HPDE6-E6E7 (cell line): ENCODE data around the gene HNF1B.
A peak's percentile ranks its signal among the peaks of the same experiment; 100 is the strongest.

Experiments
- DNase-seq: peaks from one replicate; pipeline ENCODE4 v3.0.0; 2011; ENCODE audit warnings: missing footprints; ENCODE audit errors: extremely low spot score

The HNF1B gene

GRCh38 chr17:37735165-37735564 lies 9.7 kb downstream of the HNF1B start:
- DNase-seq = no peak

DNA sequence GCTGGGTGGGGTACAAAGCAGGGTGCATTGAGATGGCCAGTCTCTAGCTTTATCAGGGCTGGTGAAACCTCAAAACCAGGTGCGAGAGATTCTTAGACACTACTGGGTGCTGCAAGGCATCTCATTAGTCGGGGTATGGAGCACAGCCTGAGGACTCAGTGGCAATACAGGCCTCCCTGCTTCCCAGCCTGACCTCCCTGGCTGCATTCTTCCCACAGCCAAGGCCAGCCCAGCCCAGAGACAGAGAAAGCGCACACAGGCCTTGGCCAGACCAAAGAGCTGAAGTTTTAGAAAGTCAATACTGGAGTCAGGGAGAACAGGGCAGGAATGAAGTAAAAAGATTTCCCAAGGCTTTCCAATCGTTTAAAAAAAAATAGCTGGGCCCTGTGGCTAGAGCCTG lies 12.5 kb downstream of the HNF1B start:
- DNase-seq = no peak

DNA sequence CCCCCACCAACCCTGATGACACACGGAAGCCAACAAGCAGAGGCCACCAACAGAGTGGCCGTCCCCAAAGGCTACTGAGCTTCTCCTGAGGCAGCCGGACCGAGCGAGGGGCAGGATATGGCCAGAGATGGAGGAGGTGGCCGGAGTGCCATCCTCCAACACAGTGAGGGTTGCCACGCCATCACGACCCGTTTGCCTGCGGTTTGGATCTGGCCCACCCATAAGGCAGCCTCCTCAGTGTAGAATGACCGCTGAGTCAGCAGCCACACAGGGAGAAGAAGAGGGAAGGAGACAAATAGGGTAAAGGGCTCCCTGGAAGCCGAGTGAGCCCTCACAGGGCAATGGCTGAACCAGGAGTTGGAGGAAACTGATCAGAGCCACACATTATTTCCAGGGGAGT lies 13.8 kb downstream of the HNF1B start:
- DNase-seq = no peak

DNA sequence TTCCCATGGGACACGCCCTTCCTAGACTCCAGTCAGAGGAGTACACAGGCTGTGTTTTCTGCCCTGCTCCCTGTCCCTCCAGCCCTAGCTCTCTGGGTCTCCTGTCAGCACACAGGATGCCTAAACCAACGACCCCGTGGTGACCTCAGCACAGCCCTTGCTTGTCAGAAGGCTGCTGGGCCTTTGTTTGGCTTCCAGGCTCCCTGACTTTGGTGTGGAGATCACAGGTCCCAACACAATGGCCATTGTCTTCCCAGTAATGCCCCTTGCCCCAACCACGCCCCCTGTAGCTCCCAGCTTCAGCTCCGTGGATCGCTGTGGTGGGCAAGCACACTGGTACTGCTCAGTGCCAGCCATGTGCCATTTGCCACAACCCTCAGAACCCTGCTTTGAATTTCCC lies 15.0 kb downstream of the HNF1B start:
- DNase-seq = no peak

- no peak for DNase-seq
These were observed 17.8 kb downstream of the HNF1B start for GRCh38 chr17:37726891-37727675.

GRCh38 chr17:37726248-37726647 lies 18.6 kb downstream of the HNF1B start:
- DNase-seq = no peak

- DNase-seq = no peak
These were observed 19.2 kb downstream of the HNF1B start for GRCh38 chr17:37725601-37726146.

GRCh38 chr17:37725021-37725595 lies 19.8 kb downstream of the HNF1B start:
- no peak for DNase-seq

- no peak for DNase-seq
These were observed 23.9 kb downstream of the HNF1B start for GRCh38 chr17:37720989-37721388.

DNA sequence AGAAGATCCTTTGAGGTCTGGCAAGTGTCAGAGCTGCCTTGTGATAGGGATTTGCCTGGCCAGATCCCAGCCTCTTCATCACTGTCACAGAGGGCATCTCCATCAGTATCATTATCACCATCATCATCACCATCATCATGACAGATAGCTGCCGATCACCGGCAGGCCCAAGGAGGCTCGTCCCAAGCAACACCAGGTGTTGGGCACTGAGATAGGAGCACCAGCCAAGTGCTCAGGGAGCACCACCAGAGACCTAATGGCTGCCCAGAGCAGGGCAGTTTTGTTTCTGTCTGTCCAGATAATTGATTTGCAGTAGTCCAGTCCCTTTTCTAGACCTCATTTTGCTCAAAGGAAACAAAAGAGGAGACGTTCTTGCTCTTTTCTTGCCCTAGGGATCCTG lies 25.0 kb downstream of the HNF1B start:
- DNase-seq = no peak

DNA sequence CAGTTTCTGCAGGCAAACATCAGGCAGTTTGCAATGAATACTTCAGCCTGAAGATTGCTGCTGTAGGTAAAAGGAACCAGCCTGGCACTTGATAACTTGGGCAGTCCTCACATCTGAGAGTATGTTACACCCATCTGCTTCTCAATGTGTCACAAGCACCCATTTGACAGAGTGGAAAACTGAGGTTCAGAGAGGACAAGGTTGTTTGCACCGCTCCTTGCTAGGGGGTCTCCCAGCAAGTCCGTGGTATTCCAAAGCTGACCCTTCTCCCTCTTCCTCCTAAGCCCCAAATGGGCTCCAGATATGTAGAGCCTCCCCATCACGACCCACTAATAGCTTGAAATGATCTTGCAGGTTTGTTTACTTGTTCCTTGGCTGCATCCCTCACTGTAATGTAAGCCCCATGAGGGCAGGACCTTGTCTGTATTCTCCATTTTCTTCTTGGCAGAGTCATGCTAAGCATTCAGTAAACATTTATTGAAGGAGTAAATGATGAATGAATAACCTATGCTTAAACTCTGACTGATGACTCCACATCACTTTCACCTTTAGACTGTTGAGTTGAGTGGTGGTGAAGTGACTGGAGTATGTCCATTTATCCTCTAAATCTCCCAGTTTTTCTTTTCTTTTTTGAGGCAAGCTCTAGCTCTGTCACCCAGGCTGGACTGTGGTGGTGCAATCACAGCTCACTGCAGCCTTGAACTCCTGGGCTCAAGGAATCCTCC lies 26.4 kb downstream of the HNF1B start:
- no peak for DNase-seq

DNA sequence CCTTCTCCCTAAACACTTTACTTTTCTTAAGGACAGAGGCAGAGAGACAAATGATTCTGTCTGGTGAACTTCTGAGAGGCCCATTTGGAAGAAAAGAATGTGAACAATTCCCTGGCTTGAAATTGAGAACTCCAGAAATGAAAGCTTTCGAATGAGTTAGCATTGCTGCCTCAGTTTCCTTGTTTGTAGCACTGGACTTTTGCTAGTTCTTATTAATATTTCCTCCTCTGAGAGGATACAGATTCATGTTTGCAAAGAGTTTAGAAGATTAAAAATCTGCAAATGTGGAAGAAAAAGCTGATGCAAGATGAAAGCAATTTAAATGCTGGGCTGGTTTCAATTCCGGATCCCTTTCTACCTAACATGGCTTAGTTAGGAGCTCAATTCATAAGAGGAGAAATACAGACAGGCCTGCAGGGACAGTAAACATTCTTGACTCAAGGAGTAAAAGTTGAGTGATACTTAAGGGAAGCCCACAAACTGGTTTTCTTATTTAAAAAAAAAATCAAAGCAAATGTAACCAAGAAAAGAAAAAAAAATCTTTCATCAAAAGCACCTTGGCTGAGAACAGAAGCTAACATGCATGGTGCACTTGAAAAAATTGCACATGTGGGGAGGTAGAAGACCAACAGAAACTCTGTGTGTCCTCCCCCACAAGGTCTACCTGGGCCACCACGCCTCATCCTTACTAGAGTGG lies 27.1 kb downstream of the HNF1B start:
- no peak for DNase-seq

- DNase-seq = no peak
These were observed 30.0 kb downstream of the HNF1B start for GRCh38 chr17:37714897-37715296.

- DNase-seq = no peak
These were observed 31.2 kb downstream of the HNF1B start for GRCh38 chr17:37713624-37714023.

DNA sequence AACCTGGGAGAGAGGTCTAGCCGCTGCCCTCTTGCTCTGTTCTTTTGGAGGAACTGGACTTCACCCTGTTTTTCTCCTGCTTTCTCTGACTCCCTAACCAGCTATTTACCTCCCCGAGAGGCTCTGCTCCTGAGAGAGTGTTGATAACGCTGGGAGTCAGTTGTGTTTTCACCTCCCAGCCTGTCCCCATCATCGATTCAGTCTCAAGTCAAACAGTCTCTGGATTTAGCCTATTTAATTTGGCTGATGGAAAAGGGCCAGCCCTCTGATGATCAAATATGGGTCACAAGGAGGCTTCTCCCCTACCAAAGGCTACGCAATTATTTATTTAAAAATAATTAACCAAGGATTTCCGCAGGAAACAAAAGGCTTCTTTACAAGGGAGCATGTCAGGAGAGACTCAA lies 31.8 kb downstream of the HNF1B start:
- no peak for DNase-seq

- no peak for DNase-seq
These were observed 33.7 kb downstream of the HNF1B start for GRCh38 chr17:37711113-37711512.

- DNase-seq = no peak
These were observed 34.4 kb downstream of the HNF1B start for GRCh38 chr17:37710344-37710886.

GRCh38 chr17:37708616-37709212 lies 36.1 kb downstream of the HNF1B start:
- DNase-seq = no peak

DNA sequence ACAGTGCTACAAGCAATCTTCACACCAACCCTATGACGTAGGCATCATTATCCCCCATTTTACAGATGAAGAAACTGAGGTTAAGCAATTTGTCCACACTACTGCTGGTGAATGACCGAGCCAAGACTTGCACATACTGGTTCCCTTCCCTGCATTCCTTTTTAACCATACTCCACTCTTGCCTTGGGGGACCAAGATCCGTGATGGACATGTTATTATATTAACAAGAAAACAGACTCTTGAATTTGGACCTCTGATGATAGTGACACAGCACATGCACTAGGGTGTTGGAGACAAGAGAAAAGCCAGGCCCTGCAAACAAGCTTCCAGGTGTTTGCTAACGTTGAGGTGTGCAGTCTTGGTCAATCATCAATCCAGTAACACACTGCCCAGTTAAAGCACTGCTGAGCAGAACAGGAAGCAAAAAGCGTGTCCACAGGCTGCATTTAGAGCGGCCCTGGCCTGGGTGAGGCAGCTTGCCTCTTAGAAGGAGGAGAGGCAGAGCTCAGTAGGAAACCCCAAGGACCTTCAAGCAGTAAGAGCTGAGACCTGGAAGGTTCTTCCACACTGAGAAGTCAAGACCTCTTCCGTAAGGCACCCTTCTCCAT lies 36.7 kb downstream of the HNF1B start:
- DNase-seq = no peak

GRCh38 chr17:37706446-37706845 lies 38.4 kb downstream of the HNF1B start:
- no peak for DNase-seq

DNA sequence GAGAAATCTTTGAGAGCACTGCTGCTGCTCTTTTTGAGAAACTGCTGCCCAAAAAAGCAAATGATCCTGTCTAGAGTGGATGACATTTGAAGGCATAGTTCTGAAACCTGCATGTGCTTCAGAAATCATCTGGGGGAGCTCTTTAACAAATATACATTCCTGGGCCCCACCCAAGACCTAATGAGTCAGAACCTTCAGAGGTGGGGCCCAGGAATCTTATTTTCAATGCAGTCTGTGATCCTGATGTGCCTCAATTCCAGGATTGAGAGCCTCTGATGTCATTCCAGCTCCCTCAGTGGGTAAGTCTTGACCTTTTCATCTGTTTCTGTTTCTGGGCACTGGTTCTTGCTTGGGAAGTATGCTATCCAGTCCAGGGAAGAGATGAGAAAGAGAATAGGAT lies 42.3 kb downstream of the HNF1B start:
- DNase-seq = peak; percentile 80
